T-helper 22 cell (primary cell): ENCODE data around the gene CWC27.
"Not testable (repeated sequence)": the region's sequence is repeated elsewhere in the genome, so short reads cannot be mapped to it uniquely, and the experiment has no call there.

Experiments used
- DNase-seq: peaks from one replicate; pipeline ENCODE4 v3.0.0-alpha.2; 2020; ENCODE audit warnings: low read depth

Gene CWC27

GRCh38 chr5:64838803-64839202 lies 70.1 kb downstream of the CWC27 start:
- no peak for DNase-seq

GRCh38 chr5:64839936-64840335 lies 71.2 kb downstream of the CWC27 start:
- no peak for DNase-seq

- DNase-seq: no peak
Measured at GRCh38 chr5:64840958-64841357, 72.2 kb downstream of the CWC27 start.

GRCh38 chr5:64853777-64854176 lies 85.0 kb downstream of the CWC27 start:
- no peak for DNase-seq

- no peak for DNase-seq
Measured at GRCh38 chr5:64854855-64855254, 86.1 kb downstream of the CWC27 start.

GRCh38 chr5:64859881-64860280 lies 91.2 kb downstream of the CWC27 start:
- no peak for DNase-seq

- no peak for DNase-seq
Measured at GRCh38 chr5:64861281-64861680, 92.6 kb downstream of the CWC27 start.

- no peak for DNase-seq
Measured at GRCh38 chr5:64864171-64864570, 95.4 kb downstream of the CWC27 start.

GRCh38 chr5:64865662-64866061 lies 96.9 kb downstream of the CWC27 start:
- DNase-seq: no peak

GRCh38 chr5:64869419-64869818 lies 100.7 kb downstream of the CWC27 start:
- no peak for DNase-seq

GRCh38 chr5:64872044-64872443 lies 103.3 kb downstream of the CWC27 start:
- no peak for DNase-seq

- DNase-seq: no peak
Measured at GRCh38 chr5:64873441-64873840, 104.7 kb downstream of the CWC27 start.

- DNase-seq: no peak
Measured at GRCh38 chr5:64874753-64875152, 106.0 kb downstream of the CWC27 start.

GRCh38 chr5:64876203-64876602 lies 107.5 kb downstream of the CWC27 start:
- DNase-seq: no peak

GRCh38 chr5:64880821-64881220 lies 112.1 kb downstream of the CWC27 start:
- no peak for DNase-seq

- no peak for DNase-seq
Measured at GRCh38 chr5:64883912-64884311, 115.2 kb downstream of the CWC27 start.

GRCh38 chr5:64884541-64884940 lies 115.8 kb downstream of the CWC27 start:
- no peak for DNase-seq

- DNase-seq: no peak
Measured at GRCh38 chr5:64887910-64888309, 119.2 kb downstream of the CWC27 start.

- no peak for DNase-seq
Measured at GRCh38 chr5:64895748-64896147, 127.0 kb downstream of the CWC27 start.

- DNase-seq: no peak
Measured at GRCh38 chr5:64899838-64900237, 131.1 kb downstream of the CWC27 start.

GRCh38 chr5:64900618-64901017 lies 131.9 kb downstream of the CWC27 start:
- DNase-seq: no peak

- DNase-seq: not testable (repeated sequence)
Measured at GRCh38 chr5:64907399-64907798, 138.7 kb downstream of the CWC27 start.

- DNase-seq: no peak
Measured at GRCh38 chr5:64914396-64914795, 145.7 kb downstream of the CWC27 start.

- no peak for DNase-seq
Measured at GRCh38 chr5:64918083-64918482, 149.4 kb downstream of the CWC27 start.

- no peak for DNase-seq
Measured at GRCh38 chr5:64921386-64921785, 152.7 kb downstream of the CWC27 start.
